SK-N-SH treated with all-trans-retinoic acid at 6 μM for 48 hours (cell line): ENCODE results near the gene LAMC1.

Experiments
- ATAC-seq: fragments of 200-7000 bp; cut with Tn5 transposase; 3 replicates; pipeline ENCODE4 v1.9.1; 2020; ENCODE audit warnings: mild to moderate bottlenecking, moderate library complexity
- ARNTL ChIP-seq: fragments of 450-650 bp; formaldehyde crosslinking; IDR thresholded peaks from 2 replicates; pipeline ENCODE4 v1.5.0; 2020; ENCODE audit warnings: low read depth, mild to moderate bottlenecking, moderate library complexity, borderline replicate concordance
- CREB5 ChIP-seq: fragments of 250-450 bp; sonication (Bioruptor Pico); IDR thresholded peaks from 2 replicates; pipeline ENCODE4 v1.5.1; 2020; ENCODE audit warnings: low read depth, mild to moderate bottlenecking, moderate library complexity
- CSDC2 ChIP-seq: fragments of 250-450 bp; sonication (Bioruptor Pico); IDR thresholded peaks from 2 replicates; pipeline ENCODE4 v1.5.0; 2020; ENCODE audit warnings: mild to moderate bottlenecking, moderate library complexity
- CSRNP3 ChIP-seq: fragments of 250-450 bp; sonication (Bioruptor Pico); IDR thresholded peaks from 2 replicates; pipeline ENCODE4 v1.5.1; 2021; ENCODE audit warnings: mild to moderate bottlenecking, moderate library complexity
- ESRRG ChIP-seq: fragments of 250-450 bp; sonication (Bioruptor Pico); IDR thresholded peaks from 2 replicates; pipeline ENCODE4 v1.6.1; 2021; ENCODE audit warnings: mild to moderate bottlenecking
- GLIS3 ChIP-seq: fragments of 250-450 bp; sonication (Bioruptor Pico); IDR thresholded peaks from 2 replicates; pipeline ENCODE4 v1.5.0; 2020; ENCODE audit warnings: mild to moderate bottlenecking, moderate library complexity
- OSR1 ChIP-seq: fragments of 250-450 bp; sonication (Bioruptor Pico); IDR thresholded peaks from 2 replicates; pipeline ENCODE4 v1.8.0; 2022; ENCODE audit warnings: moderate library complexity, mild to moderate bottlenecking, inconsistent platforms
- PATZ1 ChIP-seq: fragments of 250-450 bp; sonication (Bioruptor Pico); IDR thresholded peaks from 2 replicates; pipeline ENCODE4 v1.8.0; 2020; ENCODE audit warnings: mild to moderate bottlenecking, moderate library complexity, borderline replicate concordance
- POU6F1 ChIP-seq: fragments of 250-450 bp; sonication (Bioruptor Pico); IDR thresholded peaks from 2 replicates; pipeline ENCODE4 v1.8.0; 2021; ENCODE audit warnings: low read depth, mild to moderate bottlenecking, moderate library complexity, borderline replicate concordance
- PPARA ChIP-seq: fragments of 250-450 bp; sonication (Bioruptor Pico); IDR thresholded peaks from 2 replicates; pipeline ENCODE4 v1.5.0; 2020; ENCODE audit warnings: mild to moderate bottlenecking, borderline replicate concordance
- RARB ChIP-seq: fragments of 250-450 bp; sonication (Bioruptor Pico); IDR thresholded peaks from 2 replicates; pipeline ENCODE4 v1.8.0; 2021; ENCODE audit warnings: mild to moderate bottlenecking, moderate library complexity
- SNAI2 ChIP-seq: fragments of 250-450 bp; sonication (Bioruptor Pico); IDR thresholded peaks from 2 replicates; pipeline ENCODE4 v1.5.0; 2020; ENCODE audit warnings: mild to moderate bottlenecking, moderate library complexity
- TCF4 ChIP-seq: fragments of 250-450 bp; sonication (Bioruptor Pico); IDR thresholded peaks from 2 replicates; pipeline ENCODE4 v1.8.0; 2021; ENCODE audit warnings: mild to moderate bottlenecking, moderate library complexity, borderline replicate concordance
- TSHZ2 ChIP-seq: fragments of 250-450 bp; sonication (Bioruptor Pico); IDR thresholded peaks from 2 replicates; pipeline ENCODE4 v1.5.0; 2020; ENCODE audit warnings: mild to moderate bottlenecking, moderate library complexity
- ZC3H10 ChIP-seq: fragments of 250-450 bp; sonication (Bioruptor Pico); IDR thresholded peaks from 2 replicates; pipeline ENCODE4 v1.5.1; 2021; ENCODE audit warnings: mild to moderate bottlenecking, moderate library complexity
- ZFP3 ChIP-seq: fragments of 250-450 bp; sonication (Bioruptor Pico); IDR thresholded peaks from 2 replicates; pipeline ENCODE4 v1.5.0; 2020; ENCODE audit warnings: mild to moderate bottlenecking, moderate library complexity
- ZFP30 ChIP-seq: fragments of 450-650 bp; formaldehyde crosslinking; IDR thresholded peaks from 2 replicates; pipeline ENCODE4 v1.5.0; 2022; ENCODE audit warnings: mild to moderate bottlenecking, moderate library complexity
- ZNF565 ChIP-seq: fragments of 450-650 bp; formaldehyde crosslinking; conservative IDR thresholded peaks from 2 replicates; pipeline ENCODE4 v1.5.0; 2020; ENCODE audit warnings: low read depth, mild to moderate bottlenecking, moderate library complexity
- ZNF70 ChIP-seq: fragments of 450-650 bp; formaldehyde crosslinking; IDR thresholded peaks from 2 replicates; pipeline ENCODE4 v1.5.0; 2020; ENCODE audit warnings: mild to moderate bottlenecking, moderate library complexity
- ZNF8 ChIP-seq: fragments of 450-650 bp; formaldehyde crosslinking; IDR thresholded peaks from 2 replicates; pipeline ENCODE4 v1.5.0; 2020; ENCODE audit warnings: mild to moderate bottlenecking, moderate library complexity

LAMC1 gene

GRCh38 chr1:183129921-183130690 is 106.9 kb downstream of the LAMC1 start:
- TF ChIP-seq ZFP3 = no peak
- TF ChIP-seq TSHZ2 (CRISPR knock-in tag) = no peak
- TF ChIP-seq TCF4 = no peak
- no peak for TF ChIP-seq OSR1 (CRISPR knock-in tag)
- no peak for TF ChIP-seq PATZ1
- TF ChIP-seq CSRNP3 (CRISPR knock-in tag) = no peak
- no peak for TF ChIP-seq CREB5 (CRISPR knock-in tag)
- TF ChIP-seq SNAI2 (CRISPR knock-in tag) = no peak
- no peak for TF ChIP-seq ZFP30 (CRISPR knock-in tag)
- no peak for TF ChIP-seq ZNF8 (CRISPR knock-in tag)
- no peak for TF ChIP-seq CSDC2 (CRISPR knock-in tag)
- no peak for TF ChIP-seq PPARA (CRISPR knock-in tag)
- no peak for TF ChIP-seq ESRRG
- no peak for TF ChIP-seq ZNF565 (CRISPR knock-in tag)
- no peak for TF ChIP-seq GLIS3 (CRISPR knock-in tag)
- no peak for TF ChIP-seq ZNF70 (CRISPR knock-in tag)
- no peak for TF ChIP-seq ARNTL (CRISPR knock-in tag)
- TF ChIP-seq RARB (CRISPR knock-in tag) = no peak
- no peak for TF ChIP-seq POU6F1
- TF ChIP-seq ZC3H10 (CRISPR knock-in tag) = no peak
- TF ChIP-seq, all 23 proteins: peak for 0
- no peak for ATAC-seq

- ATAC-seq = no peak
- no peak for TF ChIP-seq TSHZ2 (CRISPR knock-in tag)
- TF ChIP-seq PATZ1 = no peak
- TF ChIP-seq CSRNP3 (CRISPR knock-in tag) = no peak
- TF ChIP-seq ZFP3 = no peak
- no peak for TF ChIP-seq CSDC2 (CRISPR knock-in tag)
Measured at GRCh38 chr1:183131166-183131565, 107.9 kb downstream of the LAMC1 start.
